IMR-90 (cell line): Measurements from ENCODE around the gene ACIN1. TPM values are rescaled to one million over a fixed set of nuclear protein-coding genes. Genes with fewer than 3 reads are reported as not detected.

Experiments used
- ATAC-seq: fragments of 200-7000 bp; cut with Tn5 transposase; 2 replicates; pipeline ENCODE4 v1.9.1; 2020; ENCODE audit warnings: low read depth, mild to moderate bottlenecking, moderate library complexity
- BruUV-seq: library from RNA; stranded (reverse); fragments of 400-500 nt; replicated peaks from 2 replicates; lab custom pipeline; 2021; lab: Mats Ljungman, UMichigan
- CTCF ChIA-PET: fragments of 300-600 bp; formaldehyde crosslinking; extraction: SDS; loops from one replicate; lab custom pipeline; 2021; ENCODE audit warnings: antibody characterized with exemption; lab: Yijun Ruan, JAX
- POLR2A ChIA-PET: fragments of 300-600 bp; sonication (Branson Sonifier 250); formaldehyde crosslinking; loops from one replicate; lab custom pipeline; 2022; ENCODE audit warnings: antibody characterized with exemption; ENCODE audit not compliant: unreplicated experiment; lab: Charles Lee
- DNase-seq: peaks from one replicate; pipeline ENCODE4 v3.0.0; 2013
- H2AFZ ChIP-seq: replicated peaks from 2 replicates; pipeline ENCODE3; 2013; ENCODE audit warnings: low read length, mild to moderate bottlenecking; ENCODE audit not compliant: poor library complexity
- H2AK5ac ChIP-seq: 2 replicates; pipeline ENCODE4 v1.6.1; 2013; ENCODE audit warnings: low read depth, low read length, inconsistent platforms
- H2AK9ac ChIP-seq: replicated peaks from 2 replicates; pipeline ENCODE3; 2013; ENCODE audit warnings: mild to moderate bottlenecking, low read depth, low read length, moderate library complexity; ENCODE audit not compliant: poor library complexity
- H2BK120ac ChIP-seq: 2 replicates; pipeline ENCODE4 v1.6.1; 2013; ENCODE audit warnings: low read depth, low read length, inconsistent platforms
- H2BK15ac ChIP-seq: 3 replicates; pipeline ENCODE4 v1.6.1; 2013; ENCODE audit warnings: low read depth, low read length, inconsistent platforms
- H2BK20ac ChIP-seq: 2 replicates; pipeline ENCODE4 v1.6.1; 2013; ENCODE audit warnings: low read depth, mild to moderate bottlenecking, inconsistent platforms, low read length, moderate library complexity
- H2BK5ac ChIP-seq: 2 replicates; pipeline ENCODE4 v1.6.1; 2013; ENCODE audit warnings: mild to moderate bottlenecking, low read depth, low read length, inconsistent platforms; ENCODE audit not compliant: poor library complexity, severe bottlenecking
- H3K14ac ChIP-seq: replicated peaks from 2 replicates; pipeline ENCODE4 v1.6.1; 2013; ENCODE audit warnings: low read depth, low read length, inconsistent platforms
- H3K18ac ChIP-seq: 2 replicates; pipeline ENCODE4 v1.6.1; 2013; ENCODE audit warnings: low read depth, low read length, control low read depth
- H3K23ac ChIP-seq: 2 replicates; pipeline ENCODE4 v1.6.1; 2013; ENCODE audit warnings: low read depth, low read length, inconsistent platforms
- H3K27ac ChIP-seq: 2 replicates; pipeline ENCODE4 v1.5.1; 2013; ENCODE audit warnings: mild to moderate bottlenecking, control low read depth, low read length; ENCODE audit not compliant: insufficient read depth
- H3K27me3 ChIP-seq: 2 replicates; pipeline ENCODE4 v1.6.1; 2013; ENCODE audit warnings: low read length; ENCODE audit not compliant: control insufficient read depth, insufficient read depth
- H3K36me3 ChIP-seq: 2 replicates; pipeline ENCODE4 v1.6.1; 2013; ENCODE audit warnings: low read length, mixed read lengths; ENCODE audit not compliant: control insufficient read depth, insufficient read depth
- H3K4ac ChIP-seq: 2 replicates; pipeline ENCODE4 v1.6.1; 2013; ENCODE audit warnings: low read depth, low read length, inconsistent platforms
- H3K4me1 ChIP-seq: 2 replicates; pipeline ENCODE4 v1.6.1; 2013; ENCODE audit warnings: low read length, mixed read lengths; ENCODE audit not compliant: control insufficient read depth, insufficient read depth
- H3K4me2 ChIP-seq: 2 replicates; pipeline ENCODE4 v1.6.1; 2013; ENCODE audit warnings: low read depth, mild to moderate bottlenecking, control low read depth, low read length, moderate library complexity
- H3K4me3 ChIP-seq: 2 replicates; pipeline ENCODE4 v1.5.1; 2013; ENCODE audit warnings: low read depth, mild to moderate bottlenecking, control low read depth, low read length, moderate library complexity; ENCODE audit not compliant: insufficient read depth
- H3K56ac ChIP-seq: 2 replicates; pipeline ENCODE4 v1.6.1; 2013; ENCODE audit warnings: low read length, inconsistent platforms; ENCODE audit not compliant: insufficient read depth; ENCODE audit errors: extremely low read depth
- H3K79me1 ChIP-seq, 2 experiments: 2 replicates each; pipeline ENCODE4 v1.6.1; 2013; ENCODE audit warnings: low read length in 2 of 2, inconsistent platforms in 1 of 2, low read depth in 1 of 2
- H3K9ac ChIP-seq: 2 replicates; pipeline ENCODE4 v1.6.1; 2013; ENCODE audit warnings: low read depth, low read length, control low read depth
- H3K9me1 ChIP-seq: 2 replicates; pipeline ENCODE4 v1.6.1; 2013; ENCODE audit warnings: low read length, inconsistent platforms; ENCODE audit not compliant: insufficient read depth
- H3K9me3 ChIP-seq: 2 replicates; pipeline ENCODE4 v1.6.1; 2013; ENCODE audit warnings: low read length; ENCODE audit not compliant: control insufficient read depth, insufficient read depth
- H4K20me1 ChIP-seq: 2 replicates; pipeline ENCODE4 v1.6.1; 2013; ENCODE audit warnings: low read length, inconsistent platforms; ENCODE audit not compliant: insufficient read depth
- H4K5ac ChIP-seq: 2 replicates; pipeline ENCODE4 v1.6.1; 2013; ENCODE audit warnings: mild to moderate bottlenecking, low read depth, low read length, control low read depth
- H4K8ac ChIP-seq, 2 experiments: 2 replicates each; pipeline ENCODE4 v1.6.1; 2013; ENCODE audit warnings: low read depth in 2 of 2, low read length in 2 of 2, control low read depth in 1 of 2, inconsistent platforms in 1 of 2
- H4K91ac ChIP-seq: 2 replicates; pipeline ENCODE4 v1.6.1; 2013; ENCODE audit warnings: low read depth, low read length, inconsistent platforms; ENCODE audit not compliant: insufficient read depth
- BHLHE40 ChIP-seq: fragments of 150-350 bp; IDR thresholded peaks from 2 replicates; pipeline ENCODE4 v1.6.1; 2016; ENCODE audit warnings: mild to moderate bottlenecking, low read depth, low read length
- CEBPB ChIP-seq: IDR thresholded peaks from 2 replicates; pipeline ENCODE4 v1.6.1; 2012; ENCODE audit warnings: low read depth, low read length, improper control_type of control experiment
- FOS ChIP-seq: fragments of 150-350 bp; IDR thresholded peaks from 2 replicates; pipeline ENCODE4 v1.6.1; 2016; ENCODE audit warnings: low read depth, low read length
- POLR2A ChIP-seq: IDR thresholded peaks from 2 replicates; pipeline ENCODE4 v1.6.1; 2012; ENCODE audit warnings: mild to moderate bottlenecking, low read depth, low read length
- RAD21 ChIP-seq: IDR thresholded peaks from 2 replicates; pipeline ENCODE4 v1.6.1; 2012; ENCODE audit warnings: low read length, improper control_type of control experiment
- RCOR1 ChIP-seq: IDR thresholded peaks from 2 replicates; pipeline ENCODE4 v1.6.1; 2012; ENCODE audit warnings: mild to moderate bottlenecking, low read length, improper control_type of control experiment; ENCODE audit not compliant: insufficient replicate concordance
- SMC3 ChIP-seq: fragments of 150-350 bp; IDR thresholded peaks from 2 replicates; pipeline ENCODE4 v1.6.1; 2016; ENCODE audit warnings: low read depth, mild to moderate bottlenecking, antibody characterized with exemption, low read length, moderate library complexity
- WGBS, 2 experiments: methylation state at CpG; one replicate each; pipeline versions ENCODE4 v1.1.5 to v1.1.7; 2013; ENCODE audit warnings: missing lambda C conversion rate in 2 of 2; ENCODE audit not compliant: insufficient read length in 1 of 2; ENCODE audit errors: extremely low coverage in 2 of 2; 5-methylcytosine and 5-hydroxymethylcytosine counted together
- dilution Hi-C: fragments of 300-500 bp; cut with HindIII; formaldehyde crosslinking; loops from one replicate; pipeline ENCODE4 v1.14.3; 2018; ENCODE audit warnings: low sequenced_read_pairs; ENCODE audit not compliant: unreplicated experiment
- in situ Hi-C: fragments of 300-500 bp; cut with MboI; formaldehyde crosslinking; loops from 3 replicates; pipeline ENCODE4 v1.14.3; 2019; ENCODE audit warnings: low sequenced_read_pairs, inconsistent platforms, mixed read lengths
- intact Hi-C: fragments of 100-400 bp; cut with micrococcal nuclease; formaldehyde crosslinking; loops from 2 replicates; pipeline ENCODE4 v1.10.0; 2022
- polyA plus RNA-seq, 3 experiments: library from polyadenylated mRNA; depleted of rRNA; stranded (reverse); fragments of >200 nt; gene quantifications; 2 replicates each; pipeline ENCODE4 v1.2.3, GENCODE V29; 2012; ENCODE audit warnings: low replicate concordance in 1 of 3
- total RNA-seq: library from RNA; depleted of rRNA; stranded (reverse); fragments of >200 nt; gene quantifications from 2 replicates; pipeline ENCODE4 v1.2.3, GENCODE V29; 2012
- TF ChIP-seq, protein P1 (sequence below): fragments of 150-350 bp; IDR thresholded peaks from 2 replicates; pipeline ENCODE4 v1.6.1; 2017; ENCODE audit warnings: mild to moderate bottlenecking, antibody characterized with exemption, low read length, low read depth
- TF ChIP-seq, protein P2 (sequence below): conservative IDR thresholded peaks from 2 replicates; pipeline ENCODE4 v1.5.1; 2012; ENCODE audit warnings: mild to moderate bottlenecking, low read depth, low read length, improper control_type of control experiment

Gene ACIN1
- total and polyA plus RNA-seq, 2 of the 4 experiments (the other 2 are of a cell fraction): 73.8 to 185 TPM

DNA sequence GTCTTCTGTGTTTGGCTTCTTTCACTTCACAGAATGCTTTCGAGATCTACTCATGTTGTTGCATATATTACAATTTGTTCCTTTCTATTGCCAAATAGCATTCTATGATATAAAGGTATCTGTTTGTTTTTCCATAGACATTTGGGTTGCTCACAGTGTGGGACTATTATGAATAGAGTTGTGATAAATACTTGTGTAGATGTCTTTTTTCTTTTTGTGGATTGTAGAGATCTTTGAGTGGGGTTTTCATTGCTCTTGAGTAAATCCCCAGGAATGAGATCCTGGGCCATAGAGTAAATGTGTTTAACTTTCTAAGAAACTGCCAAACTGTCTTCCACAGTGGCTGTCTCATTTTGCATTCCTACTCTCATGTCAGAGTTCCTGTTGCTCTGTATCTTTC lies 49.0 kb upstream of the ACIN1 start:
- Histone ChIP-seq H3K4me1 (no peaks in the 10 kb centered on the region), H3K56ac (no peak overlapping the region), H2AK9ac (no peak overlapping the region), H3K27me3 (peaks cover 23% of the 10 kb centered on the region), H3K14ac (no peak overlapping the region), H3K79me1 (no peaks in the 10 kb centered on the region), H3K36me3 (no peaks in the 10 kb centered on the region), H2BK5ac (no peak overlapping the region), H4K5ac (no peak overlapping the region), H2BK20ac (no peak overlapping the region), H2BK120ac (no peak overlapping the region), H2BK15ac (no peak overlapping the region), H3K9me3 (0 out of 2 replicates have a peak, but pooled peaks cover 2% of the 10 kb centered on the region), H3K18ac (no peak overlapping the region), H3K9me1 (no peaks in the 10 kb centered on the region), H2AK5ac (no peak overlapping the region), H3K4me3 (no peak overlapping the region), H3K9ac (no peak overlapping the region), H4K20me1 (no peaks in the 10 kb centered on the region), H3K23ac (no peak overlapping the region), H3K27ac (no peak overlapping the region), H2AFZ (no peak overlapping the region), H3K4me2 (no peak overlapping the region), H4K8ac (no peak overlapping the region), H4K91ac (no peak overlapping the region), H3K4ac (no peak overlapping the region)
- ATAC-seq: no peak
- no CpG with 5 or more reads among the region's 1 CpG for WGBS, 2 experiments
- ChIA-PET POLR2A (no interaction called here), CTCF (interaction anchor here (0.9 kb wide), 1 partner anchor 220 kb away, joined by 4 read pairs; no protein-coding TSS in a partner anchor)
- dilution Hi-C loops (no loop called here), in situ Hi-C loops (no loop called here), intact Hi-C loops (no loop called here)
- TF ChIP-seq RAD21: no peak
- TF ChIP-seq, protein P1, sequence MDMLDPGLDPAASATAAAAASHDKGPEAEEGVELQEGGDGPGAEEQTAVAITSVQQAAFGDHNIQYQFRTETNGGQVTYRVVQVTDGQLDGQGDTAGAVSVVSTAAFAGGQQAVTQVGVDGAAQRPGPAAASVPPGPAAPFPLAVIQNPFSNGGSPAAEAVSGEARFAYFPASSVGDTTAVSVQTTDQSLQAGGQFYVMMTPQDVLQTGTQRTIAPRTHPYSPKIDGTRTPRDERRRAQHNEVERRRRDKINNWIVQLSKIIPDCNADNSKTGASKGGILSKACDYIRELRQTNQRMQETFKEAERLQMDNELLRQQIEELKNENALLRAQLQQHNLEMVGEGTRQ: no peak
- TF ChIP-seq, protein P2, sequence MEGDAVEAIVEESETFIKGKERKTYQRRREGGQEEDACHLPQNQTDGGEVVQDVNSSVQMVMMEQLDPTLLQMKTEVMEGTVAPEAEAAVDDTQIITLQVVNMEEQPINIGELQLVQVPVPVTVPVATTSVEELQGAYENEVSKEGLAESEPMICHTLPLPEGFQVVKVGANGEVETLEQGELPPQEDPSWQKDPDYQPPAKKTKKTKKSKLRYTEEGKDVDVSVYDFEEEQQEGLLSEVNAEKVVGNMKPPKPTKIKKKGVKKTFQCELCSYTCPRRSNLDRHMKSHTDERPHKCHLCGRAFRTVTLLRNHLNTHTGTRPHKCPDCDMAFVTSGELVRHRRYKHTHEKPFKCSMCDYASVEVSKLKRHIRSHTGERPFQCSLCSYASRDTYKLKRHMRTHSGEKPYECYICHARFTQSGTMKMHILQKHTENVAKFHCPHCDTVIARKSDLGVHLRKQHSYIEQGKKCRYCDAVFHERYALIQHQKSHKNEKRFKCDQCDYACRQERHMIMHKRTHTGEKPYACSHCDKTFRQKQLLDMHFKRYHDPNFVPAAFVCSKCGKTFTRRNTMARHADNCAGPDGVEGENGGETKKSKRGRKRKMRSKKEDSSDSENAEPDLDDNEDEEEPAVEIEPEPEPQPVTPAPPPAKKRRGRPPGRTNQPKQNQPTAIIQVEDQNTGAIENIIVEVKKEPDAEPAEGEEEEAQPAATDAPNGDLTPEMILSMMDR: no peak
- TF ChIP-seq POLR2A: no peak
- TF ChIP-seq BHLHE40: no peak
- no peak for TF ChIP-seq RCOR1
- TF ChIP-seq SMC3: no peak
- TF ChIP-seq FOS: no peak
- TF ChIP-seq CEBPB: no peak
- no TSS peak for BruUV-seq
- no peak for DNase-seq
